GM10248 (cell line): ENCODE data around the gene USP22.
A peak's percentile ranks its signal among the peaks of the same experiment; 100 is the strongest.

Experiments
- CTCF ChIA-PET: fragments of 300-600 bp; sonication (Branson Sonifier 250); formaldehyde crosslinking; extraction: SDS; loops from one replicate; lab custom pipeline; 2021; ENCODE audit warnings: antibody characterized with exemption; lab: Yijun Ruan, JAX
- POLR2A ChIA-PET: fragments of 350-650 bp; sonication (Branson Sonifier 250); formaldehyde crosslinking; extraction: SDS; loops from one replicate; lab custom pipeline; 2020; ENCODE audit warnings: antibody characterized with exemption; lab: Yijun Ruan, JAX
- DNase-seq: peaks from one replicate; pipeline ENCODE4 v3.0.0; 2012; ENCODE audit errors: extremely low spot score
- TF ChIP-seq, protein P1 (sequence below): IDR thresholded peaks from 2 replicates; pipeline ENCODE4 v1.5.1; 2012; ENCODE audit warnings: mild to moderate bottlenecking, low read depth; ENCODE audit errors: extremely low read depth, missing control alignments, control extremely low read depth

The USP22 gene

DNA sequence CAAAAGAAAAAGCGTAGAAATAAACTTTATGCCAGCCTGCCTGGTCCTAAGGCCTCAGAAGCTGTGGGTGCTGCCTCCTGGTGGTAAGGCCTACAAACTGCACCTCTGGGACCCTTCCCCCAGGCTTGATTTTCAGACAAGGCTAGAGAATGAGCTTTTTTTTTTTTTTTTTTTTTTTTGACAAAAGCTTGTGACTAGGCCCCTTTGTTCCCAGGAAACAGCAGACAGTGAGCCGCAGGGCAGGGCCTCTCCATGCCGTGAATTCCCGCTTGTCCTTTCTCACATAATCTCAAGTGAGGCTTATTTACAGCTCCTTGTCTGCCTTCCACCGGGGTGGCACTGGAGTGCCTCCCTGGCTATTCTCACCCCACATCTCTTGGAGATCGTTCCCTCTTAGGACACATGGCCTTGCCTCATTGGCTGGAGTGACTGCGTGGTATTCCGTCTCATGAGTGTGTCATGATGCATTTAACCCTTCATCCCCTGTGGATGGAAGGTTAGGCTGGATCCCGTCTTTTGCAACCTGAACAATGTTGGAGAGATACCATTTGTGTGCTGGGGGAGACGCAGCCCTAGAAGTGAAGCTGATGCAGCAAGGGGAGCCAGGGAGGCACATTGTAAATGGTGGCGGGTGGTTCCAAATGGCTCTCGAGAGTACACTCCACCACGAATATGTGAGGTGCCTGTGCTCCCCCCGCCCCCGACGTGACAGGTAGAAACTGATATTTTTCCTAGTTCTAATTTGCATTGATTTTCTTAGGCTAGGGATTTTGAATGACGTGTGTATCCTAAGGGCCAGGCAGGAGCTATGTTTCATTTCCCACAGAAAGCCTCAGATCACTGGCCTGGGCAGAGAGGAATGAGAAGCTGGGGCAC lies 49.6 kb downstream of the USP22 start:
- ChIA-PET POLR2A (interaction anchor here (0.7 kb wide), 1 partner anchor 219 kb away, joined by 8 read pairs; no protein-coding TSS in a partner anchor), CTCF (interaction anchor here (1.0 to 2.9 kb wide), 20 partner anchors 11 to 232 kb away, joined by 3 to 36 read pairs (median 5); no protein-coding TSS in a partner anchor)
- TF ChIP-seq, protein P1, sequence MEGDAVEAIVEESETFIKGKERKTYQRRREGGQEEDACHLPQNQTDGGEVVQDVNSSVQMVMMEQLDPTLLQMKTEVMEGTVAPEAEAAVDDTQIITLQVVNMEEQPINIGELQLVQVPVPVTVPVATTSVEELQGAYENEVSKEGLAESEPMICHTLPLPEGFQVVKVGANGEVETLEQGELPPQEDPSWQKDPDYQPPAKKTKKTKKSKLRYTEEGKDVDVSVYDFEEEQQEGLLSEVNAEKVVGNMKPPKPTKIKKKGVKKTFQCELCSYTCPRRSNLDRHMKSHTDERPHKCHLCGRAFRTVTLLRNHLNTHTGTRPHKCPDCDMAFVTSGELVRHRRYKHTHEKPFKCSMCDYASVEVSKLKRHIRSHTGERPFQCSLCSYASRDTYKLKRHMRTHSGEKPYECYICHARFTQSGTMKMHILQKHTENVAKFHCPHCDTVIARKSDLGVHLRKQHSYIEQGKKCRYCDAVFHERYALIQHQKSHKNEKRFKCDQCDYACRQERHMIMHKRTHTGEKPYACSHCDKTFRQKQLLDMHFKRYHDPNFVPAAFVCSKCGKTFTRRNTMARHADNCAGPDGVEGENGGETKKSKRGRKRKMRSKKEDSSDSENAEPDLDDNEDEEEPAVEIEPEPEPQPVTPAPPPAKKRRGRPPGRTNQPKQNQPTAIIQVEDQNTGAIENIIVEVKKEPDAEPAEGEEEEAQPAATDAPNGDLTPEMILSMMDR: peak; percentile 91
- peak; percentile 87 for DNase-seq

DNA sequence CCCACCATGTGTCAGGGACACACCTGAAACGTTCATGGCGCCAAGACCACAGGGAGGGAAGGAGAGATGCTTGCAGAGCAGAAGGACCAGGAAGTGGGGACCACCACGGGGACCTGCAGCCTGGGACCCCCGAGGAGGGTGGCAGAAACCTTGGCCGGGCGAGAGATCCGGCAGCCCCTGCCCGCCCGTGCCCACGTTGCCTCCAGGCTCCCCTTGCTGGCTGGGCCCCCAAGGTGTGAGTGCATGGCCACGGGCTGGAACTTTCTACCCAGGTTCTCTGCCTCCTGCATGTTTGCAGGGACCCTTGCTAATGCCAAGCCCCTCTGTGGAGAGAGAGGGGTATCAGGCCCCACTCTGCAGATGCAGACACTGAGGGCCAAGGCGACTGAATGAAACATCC lies 50.4 kb downstream of the USP22 start:
- TF ChIP-seq, protein P1: no peak
- ChIA-PET POLR2A (interaction anchor here (0.7 kb wide), 1 partner anchor 219 kb away, joined by 8 read pairs; no protein-coding TSS in a partner anchor), CTCF (interaction anchor here (1.0 to 2.9 kb wide), 14 partner anchors 11 to 56 kb away, joined by 3 to 36 read pairs (median 6); no protein-coding TSS in a partner anchor)
- DNase-seq: no peak

DNA sequence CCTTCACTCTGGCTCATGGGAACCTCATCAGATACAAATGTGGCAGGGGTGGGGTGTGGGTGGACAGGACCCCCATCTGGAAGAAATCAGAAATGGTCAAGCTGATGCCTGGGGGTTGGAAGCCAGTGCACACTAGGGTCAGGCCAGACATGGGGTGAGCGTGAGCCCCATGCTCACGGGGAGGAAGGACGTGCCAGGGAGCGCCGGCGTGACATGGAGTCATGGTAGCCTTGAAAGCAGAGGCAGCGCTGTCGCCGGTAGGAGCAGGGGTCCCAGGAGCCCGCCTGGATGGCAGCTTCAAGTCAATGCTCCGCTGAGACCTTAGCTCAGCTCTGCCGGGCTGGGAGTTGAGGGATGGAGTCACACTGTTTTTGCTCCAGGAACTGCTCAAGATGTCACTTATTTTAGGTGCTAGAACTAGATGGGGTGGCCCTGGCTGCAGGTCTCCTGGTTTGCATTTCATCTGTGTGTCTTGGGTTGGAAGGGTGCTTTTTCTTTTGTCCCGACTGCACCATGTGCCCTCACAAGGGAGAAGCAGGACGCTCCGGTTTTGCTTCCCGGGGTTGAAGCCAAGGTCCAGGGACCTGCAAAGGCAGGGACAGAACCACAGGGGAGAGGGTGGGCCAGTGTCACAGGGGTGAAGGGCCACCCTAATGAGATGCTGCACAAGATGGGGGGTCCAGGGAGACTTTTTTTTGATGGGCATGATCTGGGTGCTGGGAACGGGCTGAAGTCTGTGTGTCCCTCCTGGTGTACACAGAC lies 51.4 kb downstream of the USP22 start:
- POLR2A ChIA-PET: no interaction called here
- TF ChIP-seq, protein P1: no peak
- no peak for DNase-seq
- CTCF ChIA-PET: interaction anchor here (0.9 to 1.5 kb wide), 5 partner anchors 42 to 95 kb away, joined by 3 read pairs; no protein-coding TSS in a partner anchor

DNA sequence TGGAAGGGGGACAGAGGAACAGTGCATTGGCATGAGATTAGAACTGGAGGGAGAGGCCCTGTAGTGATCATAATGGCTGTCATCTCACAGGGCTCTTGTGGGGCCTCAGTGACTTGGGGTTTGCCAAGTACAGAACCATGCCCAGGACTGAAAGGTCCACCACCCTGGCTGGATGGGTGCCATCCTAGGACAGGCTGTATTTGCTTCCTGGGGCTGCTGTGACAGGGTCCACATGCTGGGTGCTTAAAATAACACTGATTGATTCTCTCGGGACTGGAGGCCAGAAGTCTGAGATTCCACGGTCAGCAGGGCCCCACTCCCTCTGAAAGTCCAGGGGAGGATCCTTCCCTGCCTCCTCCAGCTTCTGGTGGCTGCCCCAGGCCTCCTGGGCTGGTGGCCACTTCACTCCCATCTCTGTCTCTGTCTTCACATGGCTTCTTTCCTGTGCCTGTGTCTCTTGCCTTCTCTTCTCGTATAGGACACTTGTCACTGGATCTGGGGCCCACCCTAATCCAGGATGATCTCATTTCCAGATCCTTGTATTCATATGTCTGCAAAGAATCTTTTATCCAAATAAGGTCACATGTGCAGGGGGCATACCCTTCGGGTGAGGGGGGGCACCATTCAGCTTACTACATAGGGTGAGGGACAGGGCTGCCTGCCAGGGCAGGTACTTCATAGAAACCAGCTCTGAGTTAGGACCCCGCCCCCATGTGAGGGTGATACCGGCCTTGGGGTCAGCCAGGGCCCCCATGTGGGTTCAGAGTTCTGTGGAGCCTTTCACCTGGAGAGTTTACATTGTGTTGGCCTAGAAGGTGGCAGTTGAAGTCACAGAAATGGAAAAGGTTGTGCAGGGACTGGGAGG lies 52.6 kb downstream of the USP22 start:
- ChIA-PET POLR2A (no interaction called here), CTCF (interaction anchor here (1.0 to 1.5 kb wide), 4 partner anchors 41 to 49 kb away, joined by 3 read pairs; no protein-coding TSS in a partner anchor)
- TF ChIP-seq, protein P1: no peak
- DNase-seq: no peak

- POLR2A ChIA-PET: no interaction called here
- CTCF ChIA-PET: no interaction called here
- TF ChIP-seq, protein P1: no peak
- no peak for DNase-seq
Observed at GRCh38 chr17:20989481-20989880, 53.3 kb downstream of the USP22 start.
